ENCODE data around the gene GRID1. TPM values are rescaled to one million over a fixed set of nuclear protein-coding genes. Genes with fewer than 3 reads are reported as not detected.

The GRID1 gene
- total RNA-seq, 1 experiment from 2014 or later = not detected

DNA sequence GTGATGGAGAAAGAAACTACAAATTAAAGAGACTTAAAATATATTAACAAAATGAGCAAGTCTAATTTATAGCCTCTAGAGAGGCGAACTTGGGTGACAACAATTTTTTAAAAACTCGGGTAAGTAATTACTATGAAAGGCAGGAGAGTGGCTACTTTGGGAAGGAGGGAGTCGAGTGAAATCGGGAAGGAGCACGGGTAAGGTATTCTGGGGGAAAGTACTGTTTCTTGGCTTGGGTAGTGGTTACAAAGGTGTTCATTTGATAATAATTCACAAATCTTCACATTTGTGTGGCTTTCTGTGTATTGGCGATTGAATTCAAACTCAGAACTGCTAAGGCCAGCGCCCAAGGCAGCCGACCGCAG is 32.9 kb upstream of the GRID1 start:
- ChIA-PET CTCF (interaction anchor here (1.2 kb wide), 1 partner anchor 186 kb away, joined by 5 read pairs; no protein-coding TSS in a partner anchor), POLR2A (ENCODE audit: unreplicated experiment) (no interaction called here)
- no TSS peak for BruUV-seq (replicated peaks)
- H3K79me2 ChIP-seq (ENCODE audit: low read length) = no peaks in the 10 kb centered on the region
- peak overlapping the region; percentile 96 for H2AFZ ChIP-seq (ENCODE audit: low read length)
- H3F3A ChIP-seq (ENCODE audit: low read length, unreplicated experiment) = no peaks in the 10 kb centered on the region
- H3K36me3 ChIP-seq (ENCODE audit: low read depth, low read length) = no peaks in the 10 kb centered on the region
- H3K4me2 ChIP-seq (ENCODE audit: low read length) = peak overlapping the region; percentile 98
- H3K4me3 ChIP-seq (ENCODE audit: low read length) = peak overlapping the region; percentile 82; the same call in 1 of the 2 replicates
- DNase-seq (no peak), ATAC-seq (no peak)
- H4K20me1 ChIP-seq (ENCODE audit: low read length) = no peaks in the 10 kb centered on the region
- no peaks in the 10 kb centered on the region for H3K27me3 ChIP-seq (ENCODE audit: low read length)
- H3K27ac ChIP-seq (ENCODE audit: low read length) = no peak overlapping the region
- H3K9me3 ChIP-seq (ENCODE audit: low read length) = no peaks in the 10 kb centered on the region
- intact Hi-C loops (cut with micrococcal nuclease) = no loop called here
- peak overlapping the region; percentile 64; the same call in 1 of the 2 replicates for H3K9ac ChIP-seq (ENCODE audit: low read length)
- no peak for TF ChIP-seq EZH2phosphoT487 (IDR thresholded peaks at IDR 0.05; ENCODE audit: borderline replicate concordance, low read length)
- TF ChIP-seq, protein P1, sequence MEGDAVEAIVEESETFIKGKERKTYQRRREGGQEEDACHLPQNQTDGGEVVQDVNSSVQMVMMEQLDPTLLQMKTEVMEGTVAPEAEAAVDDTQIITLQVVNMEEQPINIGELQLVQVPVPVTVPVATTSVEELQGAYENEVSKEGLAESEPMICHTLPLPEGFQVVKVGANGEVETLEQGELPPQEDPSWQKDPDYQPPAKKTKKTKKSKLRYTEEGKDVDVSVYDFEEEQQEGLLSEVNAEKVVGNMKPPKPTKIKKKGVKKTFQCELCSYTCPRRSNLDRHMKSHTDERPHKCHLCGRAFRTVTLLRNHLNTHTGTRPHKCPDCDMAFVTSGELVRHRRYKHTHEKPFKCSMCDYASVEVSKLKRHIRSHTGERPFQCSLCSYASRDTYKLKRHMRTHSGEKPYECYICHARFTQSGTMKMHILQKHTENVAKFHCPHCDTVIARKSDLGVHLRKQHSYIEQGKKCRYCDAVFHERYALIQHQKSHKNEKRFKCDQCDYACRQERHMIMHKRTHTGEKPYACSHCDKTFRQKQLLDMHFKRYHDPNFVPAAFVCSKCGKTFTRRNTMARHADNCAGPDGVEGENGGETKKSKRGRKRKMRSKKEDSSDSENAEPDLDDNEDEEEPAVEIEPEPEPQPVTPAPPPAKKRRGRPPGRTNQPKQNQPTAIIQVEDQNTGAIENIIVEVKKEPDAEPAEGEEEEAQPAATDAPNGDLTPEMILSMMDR (conservative IDR thresholded peaks at IDR 0.05; ENCODE audit: low read depth, low read length) = no peak
- TF ChIP-seq EZH2 (IDR thresholded peaks at IDR 0.05; ENCODE audit: low read length, unreplicated experiment) = no peak
- H3K9me2 ChIP-seq (replicated peaks; ENCODE audit: low read length) = no peaks in the 10 kb centered on the region
- peaks cover 10% of the 10 kb centered on the region for H3K4me1 ChIP-seq (ENCODE audit: insufficient read depth, low read length)

DNA sequence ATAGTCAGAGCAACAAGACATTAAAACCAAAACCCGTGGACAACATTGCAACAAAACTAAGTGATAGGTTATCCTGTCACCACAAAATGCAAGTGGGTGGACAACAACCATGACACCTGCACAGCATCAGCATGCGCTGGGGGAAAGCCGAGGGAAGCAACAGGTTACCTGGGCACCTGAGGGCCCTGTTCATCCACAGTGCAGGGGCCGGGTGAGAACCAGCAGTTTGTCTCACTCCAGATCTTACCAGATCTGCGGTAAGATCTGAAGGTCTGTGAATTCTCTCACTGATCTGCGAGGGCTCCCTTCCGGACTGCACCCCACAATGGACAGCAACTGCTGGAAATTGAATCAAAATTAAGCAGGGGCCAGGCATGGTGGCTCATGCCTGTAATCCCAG is 30.5 kb upstream of the GRID1 start:
- no TSS peak for BruUV-seq (replicated peaks)
- Histone ChIP-seq H3K4me1 (ENCODE audit: insufficient read depth, low read length) (peaks cover 10% of the 10 kb centered on the region), H3K27ac (ENCODE audit: low read length) (no peak overlapping the region), H3K4me2 (ENCODE audit: low read length) (no peak overlapping the region), H3K36me3 (ENCODE audit: low read depth, low read length) (no peaks in the 10 kb centered on the region), H4K20me1 (ENCODE audit: low read length) (no peaks in the 10 kb centered on the region), H3K79me2 (ENCODE audit: low read length) (no peaks in the 10 kb centered on the region), H3F3A (ENCODE audit: low read length, unreplicated experiment) (no peaks in the 10 kb centered on the region), H2AFZ (ENCODE audit: low read length) (no peak overlapping the region), H3K9me2 (replicated peaks; ENCODE audit: low read length) (no peaks in the 10 kb centered on the region), H3K4me3 (ENCODE audit: low read length) (no peak overlapping the region), H3K9me3 (ENCODE audit: low read length) (no peaks in the 10 kb centered on the region), H3K9ac (ENCODE audit: low read length) (no peak overlapping the region), H3K27me3 (ENCODE audit: low read length) (no peaks in the 10 kb centered on the region)
- DNase-seq = no peak
- ATAC-seq = no peak
- intact Hi-C loops (cut with micrococcal nuclease) = no loop called here
- ChIA-PET CTCF (no interaction called here), POLR2A (ENCODE audit: unreplicated experiment) (no interaction called here)
- TF ChIP-seq, protein P1 (conservative IDR thresholded peaks at IDR 0.05; ENCODE audit: low read depth, low read length) = no peak
- TF ChIP-seq EZH2 (IDR thresholded peaks at IDR 0.05; ENCODE audit: low read length, unreplicated experiment) (no peak), EZH2phosphoT487 (IDR thresholded peaks at IDR 0.05; ENCODE audit: borderline replicate concordance, low read length) (no peak)

DNA sequence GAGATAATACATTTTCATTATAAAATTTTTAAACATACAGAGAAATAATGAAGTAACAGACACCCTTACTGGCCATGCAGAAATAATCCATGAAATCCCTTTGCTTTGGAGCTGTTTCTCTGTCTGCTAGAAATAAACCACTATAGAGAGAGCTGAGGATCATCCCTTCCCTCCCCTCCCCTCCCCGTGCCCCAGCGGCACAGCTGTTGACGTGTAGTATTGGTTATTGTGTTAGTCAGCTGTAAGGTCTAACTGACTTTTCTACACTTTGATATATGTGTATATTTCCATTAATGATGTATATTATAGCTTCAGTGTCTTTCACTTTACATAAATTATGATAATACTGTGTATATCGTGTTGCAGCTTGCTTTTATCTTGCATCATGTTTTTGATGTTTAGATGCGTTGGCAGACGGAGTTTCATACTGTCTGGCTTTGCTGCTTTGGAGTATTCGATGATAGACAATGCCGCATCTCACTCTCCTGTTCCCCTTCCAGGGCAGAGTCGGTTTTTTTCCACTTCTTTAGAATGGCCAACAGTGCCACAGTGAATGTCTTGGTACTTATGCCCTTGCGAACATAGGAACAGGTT is 27.4 kb upstream of the GRID1 start:
- no peak overlapping the region for H3K4me2 ChIP-seq (ENCODE audit: low read length)
- ATAC-seq (no peak), DNase-seq (no peak)
- H3K36me3 ChIP-seq (ENCODE audit: low read depth, low read length) = no peaks in the 10 kb centered on the region
- TF ChIP-seq EZH2 (IDR thresholded peaks at IDR 0.05; ENCODE audit: low read length, unreplicated experiment) (no peak), EZH2phosphoT487 (IDR thresholded peaks at IDR 0.05; ENCODE audit: borderline replicate concordance, low read length) (no peak)
- TF ChIP-seq, protein P1 (conservative IDR thresholded peaks at IDR 0.05; ENCODE audit: low read depth, low read length) = no peak
- no peaks in the 10 kb centered on the region for H4K20me1 ChIP-seq (ENCODE audit: low read length)
- H3K9ac ChIP-seq (ENCODE audit: low read length) = no peak overlapping the region
- no peaks in the 10 kb centered on the region for H3K79me2 ChIP-seq (ENCODE audit: low read length)
- no peaks in the 10 kb centered on the region for H3K27me3 ChIP-seq (ENCODE audit: low read length)
- no peaks in the 10 kb centered on the region for H3F3A ChIP-seq (ENCODE audit: low read length, unreplicated experiment)
- no peak overlapping the region for H3K4me3 ChIP-seq (ENCODE audit: low read length)
- H3K9me3 ChIP-seq (ENCODE audit: low read length) = no peaks in the 10 kb centered on the region
- POLR2A ChIA-PET (ENCODE audit: unreplicated experiment) = no interaction called here
- BruUV-seq (replicated peaks) = no TSS peak
- H3K27ac ChIP-seq (ENCODE audit: low read length) = no peak overlapping the region
- no peak overlapping the region for H2AFZ ChIP-seq (ENCODE audit: low read length)
- H3K9me2 ChIP-seq (replicated peaks; ENCODE audit: low read length) = no peaks in the 10 kb centered on the region
- intact Hi-C loops (cut with micrococcal nuclease) = no loop called here
- H3K4me1 ChIP-seq (ENCODE audit: insufficient read depth, low read length) = no peaks in the 10 kb centered on the region
- CTCF ChIA-PET = no interaction called here

All from PC-3 (cell line).